BE2C (cell line): ENCODE results near the gene WASL.
"Not testable (repeated sequence)": the region's sequence is repeated elsewhere in the genome, so short reads cannot be mapped to it uniquely, and the experiment has no call there.

Experiments
- DNase-seq: peaks from one replicate; pipeline ENCODE4 v3.0.0-alpha.2; 2020
- H3K27me3 ChIP-seq: fragments of 250-450 bp; sonication (Bioruptor Pico); 2 replicates; pipeline ENCODE4 v1.5.1; 2020; ENCODE audit warnings: mild to moderate bottlenecking
- H3K36me3 ChIP-seq: fragments of 250-450 bp; sonication (Bioruptor Pico); 2 replicates; pipeline ENCODE4 v1.5.1; 2020; ENCODE audit warnings: mild to moderate bottlenecking
- H3K4me1 ChIP-seq: fragments of 250-450 bp; sonication (Bioruptor Pico); 2 replicates; pipeline ENCODE4 v1.5.1; 2020
- H3K4me3 ChIP-seq: 2 replicates; pipeline ENCODE4 v1.5.1; 2011; ENCODE audit warnings: low read depth, low read length
- H3K9me3 ChIP-seq: fragments of 250-450 bp; sonication (Bioruptor Pico); 2 replicates; pipeline ENCODE4 v1.5.1; 2020
- TF ChIP-seq, protein P1 (sequence below): IDR thresholded peaks from 2 replicates; pipeline ENCODE4 v1.5.1; 2012; ENCODE audit warnings: mild to moderate bottlenecking, low read depth, low read length

WASL gene

DNA sequence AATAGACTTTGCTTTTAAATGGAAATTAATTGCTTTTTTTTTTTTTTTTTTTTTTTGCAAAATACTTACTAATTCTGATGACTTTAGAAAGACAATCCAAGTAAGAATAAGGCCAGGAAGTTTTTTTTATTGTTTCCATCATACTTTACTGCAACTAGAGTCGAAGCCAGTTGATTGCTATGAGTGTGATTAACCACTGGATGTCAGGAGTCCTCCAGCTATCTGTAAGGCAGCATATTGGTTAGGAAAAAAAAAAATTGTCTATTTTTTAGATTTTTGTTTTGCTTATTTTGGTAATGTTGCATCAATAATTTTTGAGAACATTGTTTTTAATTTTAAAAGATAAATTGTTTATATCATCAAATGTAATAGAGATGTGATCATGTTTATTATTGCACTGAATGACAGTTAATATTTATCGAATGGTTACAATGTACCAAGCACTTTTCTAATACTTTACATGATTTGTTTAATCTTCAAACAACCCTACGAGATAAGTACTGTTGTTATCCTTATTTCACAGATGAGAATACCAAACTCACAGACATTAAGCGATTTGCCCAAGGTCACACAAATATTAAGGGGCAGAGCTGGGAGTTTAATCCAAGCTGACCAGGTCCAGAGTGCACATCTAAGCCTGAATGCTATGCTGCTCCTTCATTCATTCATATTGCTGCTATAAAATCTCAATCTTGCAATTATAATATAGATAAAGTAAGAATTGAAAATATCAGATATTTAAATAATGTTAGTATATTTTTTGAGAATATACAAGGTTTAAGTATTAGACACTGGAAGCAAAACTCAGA lies 113.0 kb downstream of the WASL start:
- Histone ChIP-seq H3K27me3 (no peaks in the 10 kb centered on the region), H3K9me3 (no peaks in the 10 kb centered on the region), H3K4me3 (no peak overlapping the region), H3K36me3 (no peaks in the 10 kb centered on the region), H3K4me1 (no peaks in the 10 kb centered on the region; the same call in 1 of the 2 replicates)
- no peak for DNase-seq
- TF ChIP-seq, protein P1, sequence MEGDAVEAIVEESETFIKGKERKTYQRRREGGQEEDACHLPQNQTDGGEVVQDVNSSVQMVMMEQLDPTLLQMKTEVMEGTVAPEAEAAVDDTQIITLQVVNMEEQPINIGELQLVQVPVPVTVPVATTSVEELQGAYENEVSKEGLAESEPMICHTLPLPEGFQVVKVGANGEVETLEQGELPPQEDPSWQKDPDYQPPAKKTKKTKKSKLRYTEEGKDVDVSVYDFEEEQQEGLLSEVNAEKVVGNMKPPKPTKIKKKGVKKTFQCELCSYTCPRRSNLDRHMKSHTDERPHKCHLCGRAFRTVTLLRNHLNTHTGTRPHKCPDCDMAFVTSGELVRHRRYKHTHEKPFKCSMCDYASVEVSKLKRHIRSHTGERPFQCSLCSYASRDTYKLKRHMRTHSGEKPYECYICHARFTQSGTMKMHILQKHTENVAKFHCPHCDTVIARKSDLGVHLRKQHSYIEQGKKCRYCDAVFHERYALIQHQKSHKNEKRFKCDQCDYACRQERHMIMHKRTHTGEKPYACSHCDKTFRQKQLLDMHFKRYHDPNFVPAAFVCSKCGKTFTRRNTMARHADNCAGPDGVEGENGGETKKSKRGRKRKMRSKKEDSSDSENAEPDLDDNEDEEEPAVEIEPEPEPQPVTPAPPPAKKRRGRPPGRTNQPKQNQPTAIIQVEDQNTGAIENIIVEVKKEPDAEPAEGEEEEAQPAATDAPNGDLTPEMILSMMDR = peak; percentile 80

DNA sequence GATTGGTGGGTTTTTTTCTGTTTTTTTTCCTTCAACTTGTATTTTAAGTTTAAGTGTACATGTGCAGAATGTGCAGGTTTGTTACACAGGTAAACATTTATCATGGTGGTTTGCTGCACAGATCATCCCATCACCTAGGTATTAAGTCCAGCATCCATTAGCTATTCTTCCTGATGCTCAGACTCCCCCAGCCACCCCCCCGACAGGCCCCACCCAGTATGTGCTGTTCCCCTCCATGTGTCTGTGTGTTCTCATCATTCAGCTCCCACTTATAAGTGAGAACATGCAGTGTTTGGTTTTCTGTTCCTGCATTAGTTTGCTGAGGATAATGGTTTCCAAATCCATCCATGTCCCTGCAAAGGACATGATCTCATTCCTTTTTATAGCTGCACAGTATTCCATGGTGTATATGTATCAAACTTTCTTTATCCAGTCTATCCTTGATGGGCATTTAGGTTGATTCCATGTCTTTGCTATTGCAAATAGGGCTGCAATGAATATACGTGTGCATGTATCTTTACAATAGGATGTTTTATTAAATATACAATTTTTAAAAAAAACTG lies 114.7 kb downstream of the WASL start:
- DNase-seq = not testable (repeated sequence)

DNA sequence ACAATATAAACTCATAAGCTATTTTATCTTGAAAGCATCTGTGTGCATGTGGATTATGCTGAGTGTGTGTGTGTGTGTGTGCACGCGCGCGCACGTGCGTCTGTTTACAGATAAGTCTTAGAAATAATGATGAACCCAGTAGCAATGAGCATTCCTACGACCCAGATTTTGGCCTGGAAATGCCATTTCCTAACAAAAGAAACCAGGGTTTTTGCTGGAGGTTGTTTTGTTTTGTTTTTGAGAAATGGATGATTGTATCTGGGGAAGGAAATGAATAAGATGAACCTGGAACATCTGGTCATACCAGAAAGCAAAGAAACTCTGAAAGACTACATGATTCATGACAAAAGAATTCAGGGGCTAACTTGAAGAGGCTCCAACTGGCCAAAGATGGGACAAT lies 115.2 kb downstream of the WASL start:
- TF ChIP-seq, protein P1 = no peak
- no peaks in the 10 kb centered on the region for H3K27me3 ChIP-seq
- no peaks in the 10 kb centered on the region for H3K9me3 ChIP-seq
- no peaks in the 10 kb centered on the region; the same call in none of the 2 replicates for H3K4me1 ChIP-seq
- no peak overlapping the region for H3K4me3 ChIP-seq
- no peak for DNase-seq
- no peaks in the 10 kb centered on the region for H3K36me3 ChIP-seq

More for the DNA sequence above, 114.7 kb downstream of the WASL start:
- H3K27me3 ChIP-seq, H3K36me3 ChIP-seq, H3K9me3 ChIP-seq, H3K4me3 ChIP-seq, H3K4me1 ChIP-seq: not testable (repeated sequence)

DNA sequence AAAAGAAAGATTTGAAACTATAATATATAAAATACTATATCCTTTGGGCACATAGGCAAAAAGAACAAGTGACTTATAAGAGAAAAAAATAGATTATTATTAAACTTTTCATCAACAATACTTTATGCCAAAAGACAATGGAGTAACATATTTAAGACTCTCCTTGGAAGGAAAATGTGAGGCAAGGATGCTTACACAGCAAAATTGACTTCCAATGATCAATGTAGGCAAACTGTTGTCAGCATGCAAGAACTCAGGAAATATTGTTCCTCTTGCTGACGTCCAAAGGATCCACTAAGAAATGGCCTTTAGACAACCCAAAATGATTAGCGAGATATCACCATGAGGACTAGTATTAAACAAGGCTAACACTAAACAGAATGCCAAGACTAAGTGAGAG lies 116.0 kb downstream of the WASL start:
- Histone ChIP-seq H3K27me3 (no peaks in the 10 kb centered on the region), H3K36me3 (no peaks in the 10 kb centered on the region), H3K4me3 (no peak overlapping the region), H3K9me3 (no peaks in the 10 kb centered on the region), H3K4me1 (peaks cover 4% of the 10 kb centered on the region)
- TF ChIP-seq, protein P1 = no peak
- no peak for DNase-seq
